Activated CD8-positive, alpha-beta memory T cell treated with anti-CD3 and anti-CD28 coated beads for 36 hours (primary cell): ENCODE data around the gene VWA1. TPM values are rescaled to one million over a fixed set of nuclear protein-coding genes. Genes with fewer than 3 reads are reported as not detected.

Source experiments
- CTCF ChIA-PET: fragments of 350-600 bp; sonication (Branson Sonifier 250); formaldehyde crosslinking; loops from one replicate; lab custom pipeline; 2021; ENCODE audit warnings: antibody characterized with exemption; lab: Charles Lee
- POLR2A ChIA-PET: fragments of 350-600 bp; sonication (Branson Sonifier 250); formaldehyde crosslinking; loops from one replicate; lab custom pipeline; 2021; ENCODE audit warnings: antibody characterized with exemption; lab: Charles Lee
- total RNA-seq, 2 experiments: library from RNA; stranded (reverse); gene quantifications; one replicate each; pipeline ENCODE4 v1.2.3, GENCODE V29; 2021

VWA1 gene
- total RNA-seq, 2 experiments from 2014 or later, result 0.89 to 1.2 TPM

DNA sequence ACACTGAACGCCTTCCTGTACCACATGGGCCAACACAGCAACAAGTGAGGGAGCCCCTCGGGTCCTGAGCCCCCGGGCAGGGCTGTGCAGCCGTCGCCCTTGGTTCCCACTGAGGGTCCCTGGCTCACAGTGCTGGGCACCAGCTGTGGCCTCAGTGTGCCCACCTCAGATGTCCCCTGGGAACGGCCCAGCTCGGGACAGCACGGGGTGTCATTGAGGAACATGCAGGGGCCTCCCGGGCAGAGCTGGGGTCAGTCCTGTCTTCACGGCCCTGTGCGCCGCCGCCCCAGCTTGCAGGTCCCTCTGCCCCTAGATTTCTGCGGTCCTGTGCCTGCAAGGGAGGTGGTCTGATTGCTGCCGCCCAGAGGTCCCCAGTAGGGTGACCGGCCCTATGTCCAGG, 53.7 kb downstream of the VWA1 start:
- ChIA-PET CTCF (no interaction called here), POLR2A (no interaction called here)

DNA sequence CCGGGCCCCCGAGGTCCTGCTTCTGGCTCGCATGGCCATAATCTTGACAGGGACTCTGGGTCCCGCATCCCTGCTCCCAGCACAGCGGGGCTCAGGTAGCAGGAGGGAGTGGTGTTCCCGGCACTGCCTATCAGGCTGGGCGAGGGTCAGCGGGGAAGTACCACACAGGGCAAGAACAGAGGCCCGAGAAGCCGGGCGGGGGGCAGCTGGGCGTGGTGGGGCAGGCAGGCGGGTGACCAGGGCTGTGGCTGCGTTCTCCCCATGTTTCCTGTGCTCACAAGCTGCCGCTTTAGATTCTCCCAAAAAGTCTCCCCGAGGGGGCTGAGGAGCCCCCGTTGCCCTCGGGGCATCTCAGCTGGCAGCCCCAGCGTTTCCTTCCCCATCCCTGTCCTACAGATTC, 54.4 kb downstream of the VWA1 start:
- ChIA-PET CTCF (no interaction called here), POLR2A (no interaction called here)

DNA sequence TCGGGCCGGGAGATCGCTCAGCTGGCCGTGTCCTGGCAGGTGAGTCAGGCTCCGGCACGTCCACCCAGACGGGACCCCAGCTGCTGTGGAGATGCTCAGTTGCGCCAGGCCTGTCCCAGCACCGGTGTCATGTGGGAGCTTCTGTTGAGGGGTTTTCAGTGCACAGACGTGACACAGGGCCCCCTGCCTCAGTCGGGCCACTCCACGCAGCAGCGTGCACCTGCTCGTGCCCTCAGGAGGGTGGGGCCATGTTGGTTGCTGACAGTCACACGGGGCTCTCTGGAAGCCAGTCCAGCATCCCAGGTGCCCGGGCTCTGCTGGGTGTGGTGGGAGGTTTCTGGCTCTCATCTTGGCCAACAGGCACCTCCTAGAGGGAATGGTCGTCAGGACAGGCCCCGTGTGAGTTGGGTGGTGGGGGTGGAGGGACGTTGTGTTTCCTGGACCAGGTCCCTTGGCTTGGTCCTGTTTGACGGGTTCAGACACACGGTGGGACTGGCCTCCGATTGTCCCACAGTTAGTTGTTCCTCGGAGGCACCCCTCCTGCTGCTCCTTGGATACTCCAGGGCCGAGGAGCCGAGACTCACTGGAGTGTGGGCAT, 55.2 kb downstream of the VWA1 start:
- CTCF ChIA-PET, result no interaction called here
- POLR2A ChIA-PET, result no interaction called here

DNA sequence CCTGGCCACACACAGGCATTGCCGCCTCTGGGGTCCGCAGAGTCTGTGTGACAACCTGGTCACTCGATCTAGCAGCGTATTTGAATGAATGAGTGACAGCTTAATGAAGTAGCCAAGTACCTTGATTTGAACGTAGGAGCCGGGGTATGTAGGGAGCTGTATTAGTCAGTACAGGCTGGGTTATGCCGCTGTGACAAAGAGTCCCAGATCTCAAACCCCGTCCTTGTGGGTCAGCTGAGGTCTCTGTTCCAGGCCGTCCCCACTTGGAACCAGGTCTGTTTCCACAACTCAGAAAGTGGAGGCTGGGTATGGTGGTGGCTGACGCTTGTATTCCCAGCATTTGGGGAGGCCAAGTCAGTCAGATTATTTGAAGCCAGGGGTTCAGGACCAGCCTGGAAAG, 56.1 kb downstream of the VWA1 start:
- ChIA-PET CTCF (no interaction called here), POLR2A (no interaction called here)

Other genes starting within 250 kb of the VWA1 start
- gene TNFRSF18, start 229.1 kb upstream of the VWA1 start, total RNA-seq, result 10 to 100 TPM; 79.2 to 80.8 TPM
- 100 to 1,000 TPM; 152 to 154 TPM for gene TNFRSF4, start 221.5 kb upstream of the VWA1 start, total RNA-seq
- 100 to 1,000 TPM; 142 to 147 TPM for gene SDF4, start 203.7 kb upstream of the VWA1 start, total RNA-seq
- 10 to 100 TPM; 22.4 to 23.0 TPM for gene B3GALT6, start 203.5 kb upstream of the VWA1 start, total RNA-seq
- gene C1QTNF12, start 189.0 kb upstream of the VWA1 start, total RNA-seq, result 1 to 10 TPM in 1 of 2 experiments, under 1 TPM in 1; 0.96 to 1.2 TPM
- gene UBE2J2, start 161.8 kb upstream of the VWA1 start, total RNA-seq, result 10 to 100 TPM; 76.5 to 80.1 TPM
- gene SCNN1D, start 155.3 kb upstream of the VWA1 start, total RNA-seq, result 1 to 10 TPM; 3.1 to 4.7 TPM
- gene ACAP3, start 127.8 kb upstream of the VWA1 start, total RNA-seq, result 10 to 100 TPM; 33.6 to 38.3 TPM
- 10 to 100 TPM; 31.7 to 34.2 TPM for gene PUSL1, start 127.1 kb upstream of the VWA1 start, total RNA-seq
- gene INTS11, start 111.0 kb upstream of the VWA1 start, total RNA-seq, result 100 to 1,000 TPM; 124 to 125 TPM
- 10 to 100 TPM; 15.6 to 16.0 TPM for gene CPTP, start 110.9 kb upstream of the VWA1 start, total RNA-seq
- under 1 TPM; 0.17 to 0.27 TPM for gene TAS1R3, start 104.4 kb upstream of the VWA1 start, total RNA-seq
- gene DVL1, start 86.3 kb upstream of the VWA1 start, total RNA-seq, result 10 to 100 TPM; 43.8 to 45.2 TPM
- gene MXRA8, start 77.1 kb upstream of the VWA1 start, total RNA-seq, result under 1 TPM; 0.29 to 0.55 TPM
- gene AURKAIP1, start 60.5 kb upstream of the VWA1 start, total RNA-seq, result 100 to 1,000 TPM; 164 to 167 TPM
- 100 to 1,000 TPM; 110 to 112 TPM for gene CCNL2, start 36.4 kb upstream of the VWA1 start, total RNA-seq
- gene MRPL20, start 28.4 kb upstream of the VWA1 start, total RNA-seq, result 100 to 1,000 TPM; 191 to 196 TPM
- not detected for gene ANKRD65, start 14.4 kb upstream of the VWA1 start, total RNA-seq
- gene ATAD3C, start 14.0 kb downstream of the VWA1 start, total RNA-seq, result 1 to 10 TPM; 1.0 to 1.3 TPM
- gene ATAD3B, start 36.1 kb downstream of the VWA1 start, total RNA-seq, result 10 to 100 TPM; 82.9 to 93.1 TPM
- 10 to 100 TPM; 92.8 to 97.5 TPM for gene ATAD3A, start 76.5 kb downstream of the VWA1 start, total RNA-seq
- under 1 TPM in 1 of 2 experiments, not detected in 1; 0.48 TPM for gene TMEM240, start 104.9 kb downstream of the VWA1 start, total RNA-seq
- 100 to 1,000 TPM; 121 to 126 TPM for gene SSU72, start 139.2 kb downstream of the VWA1 start, total RNA-seq
- 1 to 10 TPM; 3.0 to 3.2 TPM for gene FNDC10, start 164.4 kb downstream of the VWA1 start, total RNA-seq
- gene MIB2, start 179.8 kb downstream of the VWA1 start, total RNA-seq, result 10 to 100 TPM; 40.5 to 41.3 TPM
- gene MMP23B, start 196.5 kb downstream of the VWA1 start, total RNA-seq, result 1 to 10 TPM; 2.1 to 2.7 TPM
- 10 to 100 TPM; 41.1 to 44.3 TPM for gene CDK11B, start 223.3 kb downstream of the VWA1 start, total RNA-seq